DMS79 treated with DMSO at 0.1 percent for 48 hours (cell line): ENCODE data around the gene TSPO.
"Not testable (repeated sequence)": the region's sequence is repeated elsewhere in the genome, so short reads cannot be mapped to it uniquely, and the experiment has no call there.

Experiments used
- DNase-seq: peaks from one replicate; lab custom pipeline; 2025; lab: John Stamatoyannopoulos, UW

TSPO gene

GRCh38 chr22:43131773-43132501 is 19.4 kb upstream of the TSPO start:
- no peak for DNase-seq

- no peak for DNase-seq
These were observed 18.0 kb upstream of the TSPO start for GRCh38 chr22:43133401-43133800.

GRCh38 chr22:43134553-43134952 is 16.8 kb upstream of the TSPO start:
- no peak for DNase-seq

DNA sequence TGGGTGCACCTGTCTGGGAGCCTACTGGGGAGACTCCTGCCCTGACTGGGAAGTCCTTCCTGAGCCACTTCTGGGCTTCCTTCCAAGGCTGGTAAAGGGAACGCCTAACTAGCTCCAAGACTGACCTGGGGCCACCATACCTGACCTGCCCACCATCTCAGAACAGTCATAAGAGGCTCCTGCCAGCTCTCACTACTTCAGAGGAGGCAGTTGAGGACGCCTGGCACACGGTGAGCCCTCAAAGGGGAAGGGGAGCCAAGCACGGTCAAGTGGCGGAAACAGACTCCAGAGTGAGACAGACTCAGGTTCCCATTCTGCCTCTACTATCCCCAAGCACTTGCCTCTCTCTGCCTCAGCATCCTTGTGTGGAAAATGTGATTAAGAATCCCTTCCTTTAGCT is 15.8 kb upstream of the TSPO start:
- no peak for DNase-seq

DNA sequence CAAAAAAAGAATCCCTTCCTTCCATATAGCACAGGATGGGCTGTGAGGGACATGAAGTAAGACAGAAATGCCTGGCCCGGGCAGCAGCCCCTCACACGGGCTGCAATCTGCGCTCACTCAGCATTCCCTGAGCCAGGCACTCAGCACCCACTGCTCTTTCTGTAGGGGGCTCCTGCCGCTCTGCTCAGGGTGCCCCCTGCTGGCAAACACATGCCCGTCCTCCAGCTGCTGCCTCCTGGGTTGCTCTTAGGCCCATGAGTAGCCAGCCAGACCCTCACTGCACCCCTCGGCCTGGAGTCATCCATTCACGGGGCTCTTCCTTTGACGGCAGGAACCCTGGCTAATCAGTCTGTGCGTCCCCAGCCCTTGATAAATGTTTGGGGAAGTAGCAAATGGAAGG is 15.1 kb upstream of the TSPO start:
- DNase-seq, result no peak

GRCh38 chr22:43136801-43137200 is 14.6 kb upstream of the TSPO start:
- no peak for DNase-seq

GRCh38 chr22:43142880-43143562 is 8.3 kb upstream of the TSPO start, which contains the start of gene MCAT:
Gene MCAT, minus strand, starts transcription at chr22:43143398. Its CDS starts 50 bp downstream, at chr22:43143348.
- peak; percentile 54 for DNase-seq

DNA sequence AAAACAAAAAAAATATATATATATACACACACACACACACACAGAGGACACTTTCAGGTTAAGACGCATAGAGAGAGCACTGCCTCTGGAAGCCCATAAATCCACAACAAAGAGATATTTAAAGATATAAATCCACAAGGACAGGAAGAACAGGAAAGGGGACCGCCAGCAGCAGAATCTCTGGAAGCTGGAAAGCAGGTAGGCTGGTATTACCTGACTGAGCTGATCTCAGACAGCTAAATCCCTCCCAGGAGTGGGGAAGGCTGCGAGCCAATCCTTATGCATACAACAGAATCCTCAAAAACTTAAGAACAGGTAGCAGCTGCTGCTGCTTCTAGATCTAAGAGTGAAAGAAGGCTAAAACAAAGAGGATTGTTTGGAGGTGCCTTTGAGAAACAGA is 6.4 kb upstream of the TSPO start:
- DNase-seq, result no peak

DNA sequence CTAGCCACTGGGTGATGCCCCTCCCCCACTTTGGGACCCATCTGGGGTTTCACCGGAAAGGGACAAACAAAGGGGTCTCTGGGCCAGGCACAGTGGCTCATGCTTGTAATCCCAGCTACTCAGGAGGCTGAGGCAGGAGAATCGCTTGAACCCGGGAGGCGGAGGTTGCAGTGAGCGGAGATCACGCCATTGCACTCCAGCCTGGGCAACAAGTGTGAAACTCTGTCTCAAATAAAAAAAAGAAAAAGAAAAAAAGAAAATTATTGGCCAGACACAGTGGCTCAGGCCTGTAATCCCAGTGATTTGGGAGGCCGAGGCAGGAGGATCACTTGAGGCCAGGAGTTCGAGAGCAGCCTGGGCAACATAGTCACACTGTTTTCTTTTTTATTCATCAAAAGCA is 6.0 kb upstream of the TSPO start:
- not testable (repeated sequence) for DNase-seq

GRCh38 chr22:43146332-43146731 is 5.0 kb upstream of the TSPO start:
- not testable (repeated sequence) for DNase-seq

GRCh38 chr22:43147821-43148220 is 3.5 kb upstream of the TSPO start:
- DNase-seq, result no peak

GRCh38 chr22:43148581-43148980 is 2.8 kb upstream of the TSPO start:
- no peak for DNase-seq

- DNase-seq, result no peak
These were observed 590 bp upstream of the TSPO start for GRCh38 chr22:43150731-43151206.

- DNase-seq, result no peak
These were observed 621 bp downstream of the TSPO start for GRCh38 chr22:43152003-43152356.

DNA sequence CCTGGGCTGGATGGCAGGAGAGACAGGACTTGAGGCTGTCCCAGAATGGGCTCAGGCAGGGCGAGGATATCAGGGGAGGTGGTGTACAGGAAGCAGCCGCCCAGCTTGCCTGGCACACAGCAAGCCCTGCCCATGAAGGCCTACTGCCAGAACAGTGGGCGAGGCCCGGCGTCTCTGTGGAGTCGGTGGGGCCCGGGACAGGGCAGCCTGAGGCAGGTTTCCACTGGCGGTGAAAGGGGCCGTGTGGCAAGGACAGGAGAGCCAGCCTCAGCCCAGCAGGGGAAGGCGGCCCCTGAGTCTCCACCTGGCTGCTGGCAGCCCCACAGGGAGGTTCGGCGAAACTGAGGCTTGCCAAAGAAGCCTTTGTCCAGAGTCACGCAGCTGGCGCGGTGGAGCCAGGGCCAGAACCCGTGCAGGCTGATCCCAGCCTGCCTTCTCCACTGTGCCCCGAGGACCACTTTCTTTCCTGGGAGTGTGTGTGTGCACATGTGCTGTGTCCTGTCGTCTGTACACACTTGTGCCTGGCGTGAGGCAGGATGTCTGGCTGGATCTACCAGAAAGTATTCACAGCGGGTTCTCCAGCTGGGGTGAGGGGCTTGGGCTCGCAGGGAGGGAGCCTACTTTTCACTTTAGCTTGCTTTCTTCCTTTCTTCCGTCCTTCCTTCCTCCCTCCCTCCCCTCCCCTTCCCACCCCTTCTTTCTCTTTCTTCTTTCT is 1.2 kb downstream of the TSPO start:
- no peak for DNase-seq

DNA sequence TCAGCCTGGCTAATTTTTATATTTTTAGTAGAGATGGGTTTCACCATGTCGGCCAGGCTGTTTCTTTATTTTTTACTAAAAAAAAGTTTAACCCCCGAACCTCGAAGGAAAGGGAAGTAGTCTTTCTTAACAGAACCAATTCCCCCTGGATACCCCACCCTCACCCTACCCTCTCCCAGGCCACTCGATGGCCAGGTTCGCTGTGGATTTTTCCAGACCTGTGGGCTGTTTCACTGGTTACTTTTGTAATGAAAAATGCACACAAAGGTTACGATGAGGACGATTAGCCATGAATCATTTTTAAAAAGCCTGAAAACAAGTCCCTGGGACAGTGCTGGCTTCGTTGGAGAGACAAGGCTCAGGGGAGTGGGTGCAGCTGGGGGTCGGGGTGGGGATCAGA is 2.5 kb downstream of the TSPO start:
- no peak for DNase-seq

DNA sequence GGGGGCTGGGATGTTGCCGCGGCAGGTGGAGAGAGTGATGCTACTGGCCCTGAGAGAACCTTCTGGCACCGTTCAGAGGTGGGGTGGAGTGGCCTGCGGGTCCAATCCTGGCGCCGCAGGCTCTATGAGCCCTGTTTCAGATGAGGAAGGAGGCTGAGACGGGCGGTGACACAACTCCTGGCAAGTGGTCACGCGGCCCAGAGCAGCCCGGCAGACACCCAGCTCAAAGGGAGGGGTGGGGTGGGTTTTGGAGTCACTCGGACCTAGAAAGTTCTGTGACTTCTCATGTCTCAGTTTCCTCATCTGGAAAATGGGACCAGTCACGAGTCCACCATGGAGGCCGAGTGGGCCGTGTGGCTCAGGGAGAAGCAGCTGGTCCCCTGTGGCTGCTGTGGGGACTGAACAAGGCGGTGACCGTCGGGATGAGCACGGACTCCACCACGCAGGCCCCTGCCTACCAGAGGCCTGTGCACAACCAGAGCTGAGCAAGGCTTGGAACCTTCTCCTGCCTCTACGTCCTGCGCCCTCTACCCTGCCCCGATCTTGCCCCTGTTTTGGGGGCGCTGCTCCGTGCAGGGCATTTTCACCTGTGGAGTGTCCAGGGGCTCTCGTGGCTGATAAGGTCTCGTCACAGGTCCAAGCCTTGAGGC is 3.7 kb downstream of the TSPO start:
- DNase-seq, result no peak

DNA sequence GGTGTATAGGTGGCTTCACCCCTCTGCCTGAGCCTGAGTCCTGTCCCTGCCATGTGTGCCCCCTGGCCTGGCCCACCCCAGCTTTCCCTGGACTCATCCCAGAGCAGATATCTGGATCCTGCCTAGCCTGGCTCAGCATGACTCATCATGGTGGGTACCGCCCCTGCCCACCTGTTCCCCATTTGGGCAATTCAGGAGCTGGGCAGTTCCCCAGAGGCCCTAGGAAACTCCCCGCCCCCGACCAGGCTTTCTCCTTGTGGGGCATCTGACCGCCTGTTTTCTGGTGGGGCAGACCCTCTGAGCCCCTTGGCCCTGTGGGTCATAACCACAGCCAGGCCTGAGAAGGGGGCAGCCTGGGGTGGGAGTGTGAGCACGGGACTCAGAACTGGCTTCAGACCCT is 4.4 kb downstream of the TSPO start:
- DNase-seq, result no peak

DNA sequence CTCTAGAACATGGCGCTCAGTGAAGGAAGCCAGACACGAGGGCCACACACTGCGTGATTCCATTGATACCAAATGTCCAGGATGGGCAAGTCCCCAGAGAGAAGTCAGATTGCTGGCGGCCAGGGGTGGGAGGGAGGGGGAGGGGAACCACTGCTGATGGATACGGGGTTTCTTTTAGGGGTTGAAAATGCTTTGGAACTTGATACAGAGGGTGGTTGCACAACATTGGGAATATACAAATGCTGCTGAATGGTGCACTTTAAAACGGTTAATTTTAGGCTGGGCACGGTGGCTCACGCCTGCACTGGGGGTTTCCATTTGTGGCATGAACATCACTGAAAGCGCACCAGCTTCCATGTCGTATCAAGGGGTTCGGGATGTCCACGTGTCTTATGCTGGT is 5.1 kb downstream of the TSPO start:
- DNase-seq, result no peak

DNA sequence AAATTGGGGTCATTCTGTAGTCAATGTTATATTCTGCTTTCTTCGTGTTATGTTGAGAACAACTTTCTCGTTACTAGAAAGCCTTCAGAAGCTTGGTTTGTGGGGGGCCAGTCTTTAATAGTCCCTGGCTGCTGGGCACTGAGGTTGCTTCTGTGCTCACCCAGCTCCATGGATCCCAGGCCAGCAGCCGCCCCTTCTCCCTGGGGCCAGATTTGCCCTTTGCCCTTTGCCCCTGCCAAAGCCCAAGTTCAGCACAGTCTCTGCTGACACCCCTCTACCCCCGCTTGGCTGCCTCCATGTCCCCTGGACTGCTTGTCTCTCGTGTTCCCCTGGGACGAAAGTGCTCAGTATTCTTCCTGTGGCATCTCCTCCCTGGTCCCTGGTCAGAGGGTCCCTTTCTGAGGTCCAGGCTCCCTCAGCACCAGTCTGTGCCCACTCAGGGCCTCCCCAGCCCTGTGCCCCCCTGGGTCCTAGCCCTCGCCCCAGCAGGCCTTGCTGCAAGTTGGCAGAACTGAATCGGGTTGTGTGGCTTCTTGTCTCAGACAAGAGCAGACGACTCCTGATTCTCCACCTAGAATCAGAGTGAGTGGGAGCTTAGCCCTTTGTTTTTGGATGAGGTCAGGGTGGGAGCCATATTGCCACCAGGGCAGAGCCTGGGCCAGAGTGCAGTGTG is 6.7 kb downstream of the TSPO start:
- DNase-seq, result no peak

DNA sequence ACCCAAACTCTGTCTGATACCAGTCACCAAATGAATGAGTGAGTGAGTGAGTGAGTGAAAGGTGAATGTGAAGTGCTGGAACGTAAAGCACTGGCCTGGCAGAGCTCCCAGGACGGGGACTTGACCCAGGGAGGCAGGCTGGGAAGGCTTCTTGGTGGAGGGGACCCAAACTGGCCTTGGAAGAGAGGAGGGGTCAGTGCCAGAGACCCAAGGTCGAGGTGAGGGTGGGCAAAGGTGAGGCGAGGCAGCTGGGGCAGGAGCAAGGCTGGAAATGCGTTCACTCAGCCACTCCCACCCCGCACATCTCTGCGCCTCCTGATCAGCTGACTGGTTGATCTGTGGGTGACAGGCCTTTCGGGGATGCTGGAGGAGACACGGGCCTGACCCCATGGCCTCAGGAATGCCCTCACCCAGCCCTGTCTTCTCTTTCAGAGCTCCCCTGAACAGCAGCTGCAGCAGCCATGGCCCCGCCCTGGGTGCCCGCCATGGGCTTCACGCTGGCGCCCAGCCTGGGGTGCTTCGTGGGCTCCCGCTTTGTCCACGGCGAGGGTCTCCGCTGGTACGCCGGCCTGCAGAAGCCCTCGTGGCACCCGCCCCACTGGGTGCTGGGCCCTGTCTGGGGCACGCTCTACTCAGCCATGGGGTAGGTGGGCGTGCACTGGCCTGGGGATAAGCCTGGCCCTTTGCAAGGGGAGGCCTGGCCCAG is 7.6 kb downstream of the TSPO start:
- no peak for DNase-seq
